Immature natural killer cell (primary cell): ENCODE measurements around the gene CLC. TPM values are rescaled to one million over a fixed set of nuclear protein-coding genes. Genes with fewer than 3 reads are reported as not detected.
"Not testable (repeated sequence)": the region's sequence is repeated elsewhere in the genome, so short reads cannot be mapped to it uniquely, and the experiment has no call there.

Experiments used
- DNase-seq, 3 donors: peaks; one replicate each; pipeline ENCODE4 v3.0.0; 2022; ENCODE audit warnings: mixed read lengths in 1 of 3
- H3K27ac Mint-ChIP-seq, 6 donors: one replicate each; pipeline ENCODE4 v1.8.0; 2020; ENCODE audit warnings: mixed read lengths in 6 of 6, mild to moderate bottlenecking in 5 of 6, inconsistent platforms in 4 of 6, moderate library complexity in 3 of 6
- H3K27me3 Mint-ChIP-seq, 3 donors: one replicate each; pipeline ENCODE4 v1.8.0; 2020 to 2021; ENCODE audit warnings: low read depth in 3 of 3, mild to moderate bottlenecking in 3 of 3, mixed read lengths in 3 of 3, moderate library complexity in 3 of 3, inconsistent platforms in 1 of 3
- H3K36me3 Mint-ChIP-seq, 3 donors: one replicate each; pipeline ENCODE4 v1.8.0; 2020; ENCODE audit warnings: mixed read lengths in 3 of 3, inconsistent platforms in 2 of 3, mild to moderate bottlenecking in 2 of 3
- H3K4me1 Mint-ChIP-seq, 2 donors: one replicate each; pipeline ENCODE4 v1.8.0; 2020; ENCODE audit warnings: inconsistent platforms in 2 of 2, mild to moderate bottlenecking in 2 of 2, mixed read lengths in 2 of 2, moderate library complexity in 1 of 2
- H3K4me3 Mint-ChIP-seq, 5 donors: one replicate each; pipeline ENCODE4 v1.8.0; 2020; ENCODE audit warnings: mild to moderate bottlenecking in 5 of 5, mixed read lengths in 5 of 5, inconsistent platforms in 3 of 5, moderate library complexity in 3 of 5
- H3K9me3 Mint-ChIP-seq, 6 donors: one replicate each; pipeline ENCODE4 v1.8.0; 2020; ENCODE audit warnings: mild to moderate bottlenecking in 6 of 6, mixed read lengths in 6 of 6, inconsistent platforms in 4 of 6, moderate library complexity in 3 of 6
- polyA plus RNA-seq, 3 donors: library from polyadenylated mRNA; unstranded; fragments of 300-500 nt; fragmentation: Illumina TruSeq; gene quantifications; one replicate each; pipeline ENCODE4 v1.2.3, GENCODE V29; 2021

CLC gene
- polyA plus RNA-seq: 10 to 100 TPM in 1 of 3 donors, 1 to 10 TPM in 2; 2.4 to 12.8 (median 3.8) TPM

- Mint-ChIP-seq H3K4me1 (no peaks in the 10 kb centered on the region), H3K27ac (no peak within 1 kb of the TSS), H3K9me3 (peaks cover 0 to 2% (median 0%) of the 10 kb centered on the region in 6 donors), H3K27me3 (peaks cover 1 to 7% (median 5%) of the 10 kb centered on the region in 3 donors), H3K36me3 (no peaks in the 10 kb centered on the region), H3K4me3 (no peak within 1 kb of the TSS)
- DNase-seq: no peak
These were observed at the start of gene CLC for GRCh38 chr19:39737891-39738290. TSS of gene CLC (minus strand) at chr19:39738029. CDS start at chr19:39737952, 77 bp downstream.

GRCh38 chr19:39780894-39781293, 43.1 kb upstream of the CLC start:
- H3K36me3 Mint-ChIP-seq: no peaks in the 10 kb centered on the region
- peaks cover 6 to 18% (median 10%) of the 10 kb centered on the region in 3 donors for H3K27me3 Mint-ChIP-seq
- no peak overlapping the region for H3K27ac Mint-ChIP-seq
- no peak overlapping the region for H3K4me3 Mint-ChIP-seq
- DNase-seq: no peak
- H3K9me3 Mint-ChIP-seq: no peaks in the 10 kb centered on the region
- H3K4me1 Mint-ChIP-seq: no peaks in the 10 kb centered on the region

- Mint-ChIP-seq H3K27ac (no peak within 1 kb of the TSS), H3K27me3 (peaks cover 2 to 13% (median 5%) of the 10 kb centered on the region in 3 donors), H3K36me3 (no peaks in the 10 kb centered on the region), H3K9me3 (no peaks in the 10 kb centered on the region), H3K4me1 (no peaks in the 10 kb centered on the region), H3K4me3 (no peak within 1 kb of the TSS)
- DNase-seq: no peak
These were observed 40.9 kb upstream of the CLC start, which contains the start of gene LEUTX for GRCh38 chr19:39778763-39779162. TSS of gene LEUTX (plus strand) at chr19:39778854. CDS start at chr19:39778921, 67 bp downstream.

- no peak overlapping the region for H3K4me3 Mint-ChIP-seq
- H3K27ac Mint-ChIP-seq: no peak overlapping the region
- no peak for DNase-seq
- no peaks in the 10 kb centered on the region for H3K36me3 Mint-ChIP-seq
- peaks cover 0 to 5% (median under 1%) of the 10 kb centered on the region in 6 donors for H3K9me3 Mint-ChIP-seq
- peaks cover 4 to 13% (median 7%) of the 10 kb centered on the region in 3 donors for H3K27me3 Mint-ChIP-seq
- no peaks in the 10 kb centered on the region for H3K4me1 Mint-ChIP-seq
These were observed 31.0 kb upstream of the CLC start for GRCh38 chr19:39768786-39769185.

- Mint-ChIP-seq H3K27ac (no peak overlapping the region), H3K36me3 (no peaks in the 10 kb centered on the region), H3K4me1 (no peaks in the 10 kb centered on the region)
These were observed 30.5 kb upstream of the CLC start for GRCh38 chr19:39768334-39768733.

GRCh38 chr19:39765091-39766076, 27.6 kb upstream of the CLC start:
- Mint-ChIP-seq H3K36me3 (no peaks in the 10 kb centered on the region), H3K27me3 (peaks cover 6 to 15% (median 6%) of the 10 kb centered on the region in 3 donors), H3K4me1 (no peaks in the 10 kb centered on the region), H3K27ac (no peak overlapping the region), H3K9me3 (peaks cover 0 to 5% (median under 1%) of the 10 kb centered on the region in 6 donors), H3K4me3 (no peak overlapping the region)
- DNase-seq: peak; percentile 9 to 19 (median 11)

More at GRCh38 chr19:39768334-39768733, 30.5 kb upstream of the CLC start:
- no peak for DNase-seq
- Mint-ChIP-seq H3K9me3 (peaks cover 0 to 5% (median under 1%) of the 10 kb centered on the region in 6 donors), H3K27me3 (peaks cover 4 to 13% (median 7%) of the 10 kb centered on the region in 3 donors), H3K4me3 (no peak overlapping the region)

GRCh38 chr19:39761851-39762250, 24.0 kb upstream of the CLC start:
- not testable (repeated sequence) for DNase-seq, H3K36me3 Mint-ChIP-seq, H3K4me1 Mint-ChIP-seq, H3K4me3 Mint-ChIP-seq, H3K27ac Mint-ChIP-seq, H3K9me3 Mint-ChIP-seq
- H3K27me3 Mint-ChIP-seq: peaks cover 5 to 13% (median 8%) of the 10 kb centered on the region in 3 donors

- no peaks in the 10 kb centered on the region for H3K4me1 Mint-ChIP-seq
- DNase-seq: no peak
- H3K36me3 Mint-ChIP-seq: no peaks in the 10 kb centered on the region
- peaks cover 5 to 11% (median 6%) of the 10 kb centered on the region in 3 donors for H3K27me3 Mint-ChIP-seq
- no peak overlapping the region for H3K4me3 Mint-ChIP-seq
- peaks cover 0 to 4% (median 0%) of the 10 kb centered on the region in 6 donors for H3K9me3 Mint-ChIP-seq
- no peak overlapping the region for H3K27ac Mint-ChIP-seq
These were observed 21.8 kb upstream of the CLC start for GRCh38 chr19:39759457-39760184.

GRCh38 chr19:39754971-39755370, 17.1 kb upstream of the CLC start:
- Mint-ChIP-seq H3K9me3 (peaks cover 0 to 4% (median 0%) of the 10 kb centered on the region in 6 donors), H3K36me3 (no peaks in the 10 kb centered on the region), H3K4me1 (no peaks in the 10 kb centered on the region), H3K27me3 (peaks cover 5 to 9% (median 7%) of the 10 kb centered on the region in 3 donors), H3K27ac (no peak overlapping the region), H3K4me3 (no peak overlapping the region)
- DNase-seq: no peak

- Mint-ChIP-seq H3K36me3 (no peaks in the 10 kb centered on the region), H3K27me3 (peaks cover 5 to 9% (median 7%) of the 10 kb centered on the region in 3 donors)
- DNase-seq: no peak
These were observed 16.7 kb upstream of the CLC start for GRCh38 chr19:39754544-39754943.

GRCh38 chr19:39752795-39753194, 15.0 kb upstream of the CLC start:
- Mint-ChIP-seq H3K36me3 (no peaks in the 10 kb centered on the region), H3K4me3 (no peak overlapping the region), H3K27me3 (peaks cover 2 to 8% (median 5%) of the 10 kb centered on the region in 3 donors), H3K27ac (no peak overlapping the region), H3K4me1 (no peaks in the 10 kb centered on the region), H3K9me3 (no peaks in the 10 kb centered on the region)
- DNase-seq: no peak

More at GRCh38 chr19:39754544-39754943, 16.7 kb upstream of the CLC start:
- no peak overlapping the region for H3K4me3 Mint-ChIP-seq
- H3K4me1 Mint-ChIP-seq: no peaks in the 10 kb centered on the region
- H3K27ac Mint-ChIP-seq: no peak overlapping the region
- peaks cover 0 to 4% (median 0%) of the 10 kb centered on the region in 6 donors for H3K9me3 Mint-ChIP-seq

- H3K4me1 Mint-ChIP-seq: no peaks in the 10 kb centered on the region
- no peak for DNase-seq
- peaks cover 2 to 8% (median 5%) of the 10 kb centered on the region in 3 donors for H3K27me3 Mint-ChIP-seq
- no peaks in the 10 kb centered on the region for H3K36me3 Mint-ChIP-seq
- H3K27ac Mint-ChIP-seq: no peak overlapping the region
- no peak overlapping the region for H3K4me3 Mint-ChIP-seq
- H3K9me3 Mint-ChIP-seq: no peaks in the 10 kb centered on the region
These were observed 14.6 kb upstream of the CLC start for GRCh38 chr19:39752390-39752789.

GRCh38 chr19:39749981-39750380, 12.2 kb upstream of the CLC start:
- no peaks in the 10 kb centered on the region for H3K9me3 Mint-ChIP-seq
- no peak overlapping the region for H3K4me3 Mint-ChIP-seq
- H3K27ac Mint-ChIP-seq: no peak overlapping the region
- no peak for DNase-seq
- H3K27me3 Mint-ChIP-seq: peaks cover 2 to 13% (median 2%) of the 10 kb centered on the region in 3 donors
- no peaks in the 10 kb centered on the region for H3K36me3 Mint-ChIP-seq
- H3K4me1 Mint-ChIP-seq: no peaks in the 10 kb centered on the region
